ENCODE data around the gene MATCAP1. TPM values are rescaled to one million over a fixed set of nuclear protein-coding genes. Genes with fewer than 3 reads are reported as not detected.

Gene MATCAP1
- total RNA-seq, 2 donors from 2014 or later, result 16.0 to 19.7 TPM

DNA sequence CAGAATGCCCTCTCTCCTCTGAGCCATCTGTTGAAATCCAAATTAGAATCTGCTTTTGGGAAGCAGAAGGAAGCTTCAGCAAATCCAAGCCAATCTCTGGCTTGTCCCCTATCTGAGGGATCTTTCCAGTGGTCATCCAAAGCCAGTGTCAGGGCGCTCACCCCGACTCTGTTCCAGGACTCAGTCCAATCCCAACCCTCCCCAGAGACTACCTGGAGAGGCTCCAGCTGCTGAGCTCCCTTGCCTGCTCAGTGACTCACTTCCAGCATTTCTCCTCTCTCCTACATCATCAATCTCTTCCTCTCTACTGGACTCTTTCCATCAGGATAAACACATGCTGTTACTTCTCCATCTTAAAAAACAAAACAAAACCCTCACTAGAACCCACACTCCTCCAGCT lies 2.4 kb downstream of the MATCAP1 start:
- DNase-seq (no peak), ATAC-seq (no peak)
- peaks cover 22% of the 10 kb centered on the region for H3K27me3 Mint-ChIP-seq
- H3K4me3 Mint-ChIP-seq, result no peak overlapping the region
- no peaks in the 10 kb centered on the region for H3K9me3 ChIP-seq (ENCODE audit: control insufficient read depth, low read length, poor library complexity, severe bottlenecking)
- no peaks in the 10 kb centered on the region for H3K36me3 Mint-ChIP-seq (ENCODE audit: low read depth)
- no peak overlapping the region for H3K27ac Mint-ChIP-seq
- H3K4me1 Mint-ChIP-seq, result peaks cover 23% of the 10 kb centered on the region

- no peak for ATAC-seq
- H3K4me1 Mint-ChIP-seq, result peaks cover 17% of the 10 kb centered on the region
- H3K27ac Mint-ChIP-seq, result no peak overlapping the region
Observed at GRCh38 chr16:67180166-67180565, 3.6 kb downstream of the MATCAP1 start.

DNA sequence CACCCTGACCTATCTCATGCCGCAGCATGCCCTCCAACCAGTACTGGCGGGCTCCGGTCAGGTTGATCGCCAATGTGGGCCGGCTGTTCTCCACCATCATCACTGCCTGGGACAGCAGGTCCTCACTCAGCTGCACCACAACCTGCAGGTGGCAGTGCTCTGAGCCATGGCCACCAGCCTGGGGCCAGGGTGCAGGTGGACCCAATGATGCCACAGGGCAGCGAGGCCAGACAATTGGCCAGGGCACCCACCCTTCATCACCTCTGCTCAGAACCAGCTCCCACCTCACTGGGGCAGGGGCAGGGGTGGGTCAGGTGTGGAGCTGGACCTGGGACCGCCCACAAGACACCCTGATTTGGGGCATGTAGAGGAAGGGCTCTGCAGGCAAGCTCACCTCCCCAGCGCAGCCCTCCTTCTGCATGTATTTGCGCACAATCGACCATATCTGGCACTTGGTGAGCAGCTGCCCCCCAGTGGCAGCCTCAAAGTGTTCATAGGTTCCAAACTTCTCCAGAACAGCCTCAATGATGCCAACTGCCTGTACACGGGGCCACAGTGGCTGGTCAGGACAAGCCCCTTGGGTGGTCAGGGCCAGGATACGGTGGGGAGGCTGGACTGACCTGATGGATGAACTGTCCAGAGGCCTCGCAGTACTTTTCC lies 4.2 kb downstream of the MATCAP1 start:
- DNase-seq (no peak), ATAC-seq (no peak)
- Mint-ChIP-seq H3K4me3 (no peak overlapping the region), H3K27me3 (peaks cover 16% of the 10 kb centered on the region), H3K36me3 (ENCODE audit: low read depth) (no peaks in the 10 kb centered on the region), H3K4me1 (peaks cover 14% of the 10 kb centered on the region), H3K27ac (no peak overlapping the region)
- H3K9me3 ChIP-seq (ENCODE audit: control insufficient read depth, low read length, poor library complexity, severe bottlenecking), result no peaks in the 10 kb centered on the region

More at GRCh38 chr16:67180166-67180565, 3.6 kb downstream of the MATCAP1 start:
- Mint-ChIP-seq H3K4me3 (no peak overlapping the region), H3K27me3 (peaks cover 16% of the 10 kb centered on the region), H3K36me3 (ENCODE audit: low read depth) (no peaks in the 10 kb centered on the region)
- DNase-seq, result no peak
- H3K9me3 ChIP-seq (ENCODE audit: control insufficient read depth, low read length, poor library complexity, severe bottlenecking), result no peaks in the 10 kb centered on the region

DNA sequence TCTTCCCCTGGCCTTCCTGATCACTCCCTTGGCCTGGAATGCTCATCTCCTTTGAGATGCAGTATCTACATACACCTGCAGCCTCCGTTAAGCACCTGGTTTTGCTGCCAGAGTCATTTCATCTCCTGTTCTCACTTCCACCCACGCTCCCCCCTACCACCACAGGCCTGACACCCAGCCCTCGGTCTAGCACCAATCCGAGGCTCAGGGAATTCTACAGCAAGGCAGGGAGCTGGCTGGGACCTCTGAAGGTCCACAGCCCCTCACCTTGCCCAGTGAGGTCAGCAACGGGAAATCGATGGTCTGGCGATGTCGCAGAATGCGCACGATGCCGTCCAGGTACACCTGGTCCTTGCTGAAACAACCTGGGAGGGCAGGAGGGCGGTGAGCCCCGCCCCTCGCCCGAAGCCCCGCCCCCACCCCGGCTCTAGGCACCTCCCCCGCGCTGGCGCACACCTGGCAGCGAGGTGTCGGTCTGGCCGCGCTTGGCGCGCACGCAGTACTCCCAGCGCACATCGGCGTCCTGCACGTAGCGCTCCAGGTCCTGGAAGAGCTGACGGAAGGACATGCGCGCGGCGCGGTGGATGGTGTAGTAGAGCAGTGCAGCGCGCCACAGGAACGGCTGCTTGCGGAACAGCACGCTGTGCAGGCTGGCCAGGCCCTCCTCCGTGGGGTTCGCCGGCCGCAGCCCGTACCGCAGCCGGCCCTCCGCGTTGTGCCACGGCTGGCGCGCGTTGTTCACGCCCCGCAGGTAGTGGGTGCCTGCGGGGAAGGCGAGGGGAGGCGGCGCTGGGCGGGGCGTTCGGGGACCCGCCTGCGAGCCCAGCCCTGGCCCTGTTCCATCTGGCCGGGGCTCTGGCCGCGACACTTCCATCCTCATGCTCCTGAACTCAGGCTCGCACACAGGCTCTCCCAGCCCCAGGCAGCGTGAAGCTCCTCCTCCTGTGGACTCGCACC lies 5.7 kb downstream of the MATCAP1 start:
- peak overlapping the region; percentile 81 for H3K4me3 Mint-ChIP-seq
- H3K4me1 Mint-ChIP-seq, result peaks cover 26% of the 10 kb centered on the region
- no peak overlapping the region for H3K27ac Mint-ChIP-seq
- no peaks in the 10 kb centered on the region for H3K9me3 ChIP-seq (ENCODE audit: control insufficient read depth, low read length, poor library complexity, severe bottlenecking)
- peak; percentile 41 to 64 (median 51) for DNase-seq
- ATAC-seq, result peak; percentile 72
- H3K27me3 Mint-ChIP-seq, result peaks cover 16% of the 10 kb centered on the region
- no peaks in the 10 kb centered on the region for H3K36me3 Mint-ChIP-seq (ENCODE audit: low read depth)

GRCh38 chr16:67176662-67177061 lies 7.1 kb downstream of the MATCAP1 start:
- peak overlapping the region; percentile 81 for H3K4me3 Mint-ChIP-seq
- H3K36me3 Mint-ChIP-seq (ENCODE audit: low read depth), result no peaks in the 10 kb centered on the region
- no peak overlapping the region for H3K27ac Mint-ChIP-seq
- DNase-seq (no peak), ATAC-seq (no peak)
- H3K27me3 Mint-ChIP-seq, result peaks cover 18% of the 10 kb centered on the region
- no peaks in the 10 kb centered on the region for H3K9me3 ChIP-seq (ENCODE audit: control insufficient read depth, low read length, poor library complexity, severe bottlenecking)
- H3K4me1 Mint-ChIP-seq, result peaks cover 30% of the 10 kb centered on the region

- H3K27me3 Mint-ChIP-seq, result peaks cover 26% of the 10 kb centered on the region
- peak overlapping the region; percentile 95 for H3K4me3 Mint-ChIP-seq
- ATAC-seq, result no peak
- no peaks in the 10 kb centered on the region for H3K9me3 ChIP-seq (ENCODE audit: control insufficient read depth, low read length, poor library complexity, severe bottlenecking)
- no peak for DNase-seq
- H3K27ac Mint-ChIP-seq, result no peak overlapping the region
- H3K4me1 Mint-ChIP-seq, result peaks cover 42% of the 10 kb centered on the region
- no peaks in the 10 kb centered on the region for H3K36me3 Mint-ChIP-seq (ENCODE audit: low read depth)
Observed at GRCh38 chr16:67174706-67175231, 9.0 kb downstream of the MATCAP1 start.

GRCh38 chr16:67173808-67174705 lies 9.7 kb downstream of the MATCAP1 start:
- Mint-ChIP-seq H3K4me1 (peaks cover 44% of the 10 kb centered on the region), H3K36me3 (ENCODE audit: low read depth) (no peaks in the 10 kb centered on the region), H3K27ac (peak overlapping the region; percentile 80), H3K4me3 (peak overlapping the region; percentile 95), H3K27me3 (peaks cover 25% of the 10 kb centered on the region)
- peak; percentile 45 to 56 (median 53) for DNase-seq
- H3K9me3 ChIP-seq (ENCODE audit: control insufficient read depth, low read length, poor library complexity, severe bottlenecking), result no peaks in the 10 kb centered on the region
- ATAC-seq, result peak; percentile 81

- no peak for DNase-seq
- Mint-ChIP-seq H3K27me3 (peaks cover 22% of the 10 kb centered on the region), H3K36me3 (ENCODE audit: low read depth) (peaks cover under 1% of the 10 kb centered on the region), H3K4me1 (peaks cover 38% of the 10 kb centered on the region), H3K4me3 (peak overlapping the region; percentile 95), H3K27ac (peak overlapping the region; percentile 80)
- no peaks in the 10 kb centered on the region for H3K9me3 ChIP-seq (ENCODE audit: control insufficient read depth, low read length, poor library complexity, severe bottlenecking)
- ATAC-seq, result no peak
Observed at GRCh38 chr16:67173323-67173722, 10.4 kb downstream of the MATCAP1 start.

- Mint-ChIP-seq H3K27me3 (peaks cover 23% of the 10 kb centered on the region), H3K4me3 (peak overlapping the region; percentile 89), H3K4me1 (peaks cover 30% of the 10 kb centered on the region), H3K27ac (peak overlapping the region; percentile 41), H3K36me3 (ENCODE audit: low read depth) (peaks cover 2% of the 10 kb centered on the region)
- H3K9me3 ChIP-seq (ENCODE audit: control insufficient read depth, low read length, poor library complexity, severe bottlenecking), result no peaks in the 10 kb centered on the region
- no peak for ATAC-seq
- no peak for DNase-seq
Observed at GRCh38 chr16:67170949-67171649, 12.7 kb downstream of the MATCAP1 start.

- H3K36me3 Mint-ChIP-seq (ENCODE audit: low read depth), result peaks cover 2% of the 10 kb centered on the region
- H3K9me3 ChIP-seq (ENCODE audit: control insufficient read depth, low read length, poor library complexity, severe bottlenecking), result no peaks in the 10 kb centered on the region
- peaks cover 34% of the 10 kb centered on the region for H3K4me1 Mint-ChIP-seq
- ATAC-seq (peak; percentile 29), DNase-seq (no peak)
- peaks cover 25% of the 10 kb centered on the region for H3K27me3 Mint-ChIP-seq
- peak within 1 kb of the TSS; percentile 41 for H3K27ac Mint-ChIP-seq
- peak within 1 kb of the TSS; percentile 89 for H3K4me3 Mint-ChIP-seq
Observed at GRCh38 chr16:67170168-67170948, 13.4 kb downstream of the MATCAP1 start, which contains the start of gene NOL3. NOL3 (plus strand) TSS chr16:67170538.

- Mint-ChIP-seq H3K27me3 (peaks cover 30% of the 10 kb centered on the region), H3K4me1 (peaks cover 38% of the 10 kb centered on the region), H3K36me3 (ENCODE audit: low read depth) (peaks cover 2% of the 10 kb centered on the region), H3K4me3 (peak overlapping the region; percentile 89), H3K27ac (no peak overlapping the region)
- H3K9me3 ChIP-seq (ENCODE audit: control insufficient read depth, low read length, poor library complexity, severe bottlenecking), result no peaks in the 10 kb centered on the region
- ATAC-seq (no peak), DNase-seq (no peak)
Observed at GRCh38 chr16:67169642-67170167, 14.1 kb downstream of the MATCAP1 start.

Measured in T-helper 17 cell (primary cell).